HG03095 (cell line): ENCODE measurements around the gene JMJD1C.
A peak's percentile ranks its signal among the peaks of the same experiment; 100 is the strongest.
"Not testable (repeated sequence)": the region's sequence is repeated elsewhere in the genome, so short reads cannot be mapped to it uniquely, and the experiment has no call there.

Experiments used
- ATAC-seq: cut with Tn5 transposase; IDR thresholded peaks from one replicate; pipeline ENCODE4 v1.9.1; 2021; ENCODE audit warnings: moderate library complexity; ENCODE audit not compliant: unreplicated experiment

Gene JMJD1C, protein sequence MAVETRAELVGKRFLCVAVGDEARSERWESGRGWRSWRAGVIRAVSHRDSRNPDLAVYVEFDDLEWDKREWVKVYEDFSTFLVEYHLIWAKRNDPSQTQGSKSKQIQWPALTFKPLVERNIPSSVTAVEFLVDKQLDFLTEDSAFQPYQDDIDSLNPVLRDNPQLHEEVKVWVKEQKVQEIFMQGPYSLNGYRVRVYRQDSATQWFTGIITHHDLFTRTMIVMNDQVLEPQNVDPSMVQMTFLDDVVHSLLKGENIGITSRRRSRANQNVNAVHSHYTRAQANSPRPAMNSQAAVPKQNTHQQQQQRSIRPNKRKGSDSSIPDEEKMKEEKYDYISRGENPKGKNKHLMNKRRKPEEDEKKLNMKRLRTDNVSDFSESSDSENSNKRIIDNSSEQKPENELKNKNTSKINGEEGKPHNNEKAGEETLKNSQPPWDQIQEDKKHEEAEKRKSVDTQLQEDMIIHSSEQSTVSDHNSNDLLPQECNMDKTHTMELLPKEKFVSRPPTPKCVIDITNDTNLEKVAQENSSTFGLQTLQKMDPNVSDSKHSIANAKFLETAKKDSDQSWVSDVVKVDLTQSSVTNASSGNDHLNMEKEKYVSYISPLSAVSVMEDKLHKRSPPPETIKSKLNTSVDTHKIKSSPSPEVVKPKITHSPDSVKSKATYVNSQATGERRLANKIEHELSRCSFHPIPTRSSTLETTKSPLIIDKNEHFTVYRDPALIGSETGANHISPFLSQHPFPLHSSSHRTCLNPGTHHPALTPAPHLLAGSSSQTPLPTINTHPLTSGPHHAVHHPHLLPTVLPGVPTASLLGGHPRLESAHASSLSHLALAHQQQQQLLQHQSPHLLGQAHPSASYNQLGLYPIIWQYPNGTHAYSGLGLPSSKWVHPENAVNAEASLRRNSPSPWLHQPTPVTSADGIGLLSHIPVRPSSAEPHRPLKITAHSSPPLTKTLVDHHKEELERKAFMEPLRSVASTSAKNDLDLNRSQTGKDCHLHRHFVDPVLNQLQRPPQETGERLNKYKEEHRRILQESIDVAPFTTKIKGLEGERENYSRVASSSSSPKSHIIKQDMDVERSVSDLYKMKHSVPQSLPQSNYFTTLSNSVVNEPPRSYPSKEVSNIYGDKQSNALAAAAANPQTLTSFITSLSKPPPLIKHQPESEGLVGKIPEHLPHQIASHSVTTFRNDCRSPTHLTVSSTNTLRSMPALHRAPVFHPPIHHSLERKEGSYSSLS (N-terminal part only)

DNA sequence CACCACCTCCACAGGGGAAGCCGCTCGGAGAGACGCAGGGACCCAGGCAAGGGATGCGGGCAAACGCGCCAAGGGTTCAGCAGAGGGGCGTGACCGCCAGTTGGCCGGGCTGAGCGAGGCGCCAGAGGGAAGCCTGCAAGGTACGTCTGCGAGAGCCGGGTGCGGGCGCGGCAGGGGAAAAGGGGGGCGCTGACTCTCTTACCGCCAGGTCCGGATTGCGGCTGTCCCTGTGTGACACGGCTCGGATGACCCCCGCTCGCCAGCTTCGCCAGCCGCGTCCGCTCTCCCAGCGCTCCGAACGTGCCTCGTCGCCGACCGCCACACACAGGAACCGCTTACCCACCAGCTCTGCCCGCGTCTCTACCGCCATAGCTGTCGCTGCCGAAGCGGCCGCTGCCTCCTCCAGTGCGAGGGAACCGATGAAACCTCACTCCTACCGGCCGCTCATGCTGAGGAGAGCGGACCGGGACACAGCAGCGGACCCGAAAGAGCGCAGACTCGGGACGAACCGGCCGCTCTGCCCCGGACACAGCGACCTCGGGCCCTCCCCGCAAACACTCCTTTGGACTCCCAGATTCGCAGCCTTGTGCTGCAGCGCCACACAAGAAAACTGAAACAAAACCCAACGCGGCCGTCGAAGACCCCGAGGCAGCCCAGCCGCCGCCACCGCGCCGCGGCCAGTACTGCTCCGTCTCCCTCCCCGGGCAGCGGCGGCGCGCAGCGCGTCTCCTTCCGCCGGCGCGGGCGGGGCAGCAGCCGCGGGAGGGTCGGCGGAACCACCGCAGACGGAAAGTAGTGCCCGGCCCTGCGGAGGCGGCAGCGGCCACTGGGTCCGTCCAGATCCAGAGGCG, at the start of gene JMJD1C:
Gene JMJD1C (minus strand): TSS at position 685 of the 851 bp plus-strand sequence. CDS start 315 bp downstream, at position 370.
- ATAC-seq: peak; percentile 62

DNA sequence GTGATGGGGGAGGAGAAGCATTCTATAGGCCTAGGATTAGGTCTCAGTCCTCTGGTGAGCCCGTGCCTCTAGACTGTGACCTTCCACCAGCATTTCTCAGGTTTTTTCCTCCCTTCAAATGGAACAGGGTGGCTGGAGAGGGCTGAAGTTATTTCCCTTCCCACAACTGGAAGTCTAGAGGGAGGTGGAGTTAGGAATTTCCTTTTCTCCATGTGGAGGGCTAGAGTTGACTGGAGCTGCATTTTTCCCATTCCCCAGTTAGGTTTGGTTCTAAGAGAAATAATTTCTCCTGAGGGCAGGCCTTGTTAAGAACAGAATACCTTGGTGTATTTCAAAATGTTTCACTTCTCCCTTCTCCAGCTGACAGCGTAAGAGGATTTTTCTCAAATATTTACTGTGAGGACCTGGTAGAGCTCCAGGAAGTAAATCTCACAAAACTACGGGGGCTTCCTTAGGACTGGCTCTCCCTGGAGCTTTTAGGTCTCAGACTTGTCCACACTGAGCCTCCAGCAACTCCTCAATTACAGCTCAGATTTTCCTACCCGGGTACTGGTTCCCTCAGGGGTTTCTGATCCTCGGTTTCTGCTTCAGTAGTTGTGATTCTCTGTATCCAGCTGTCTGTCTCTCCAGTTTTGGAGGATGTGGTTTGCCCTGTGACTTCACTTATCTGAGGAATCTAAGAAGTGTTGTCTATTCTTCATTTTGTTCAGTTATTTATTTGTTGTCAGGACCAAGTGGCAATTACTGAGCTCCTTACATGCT, 49.4 kb upstream of the JMJD1C start:
- no peak for ATAC-seq

DNA sequence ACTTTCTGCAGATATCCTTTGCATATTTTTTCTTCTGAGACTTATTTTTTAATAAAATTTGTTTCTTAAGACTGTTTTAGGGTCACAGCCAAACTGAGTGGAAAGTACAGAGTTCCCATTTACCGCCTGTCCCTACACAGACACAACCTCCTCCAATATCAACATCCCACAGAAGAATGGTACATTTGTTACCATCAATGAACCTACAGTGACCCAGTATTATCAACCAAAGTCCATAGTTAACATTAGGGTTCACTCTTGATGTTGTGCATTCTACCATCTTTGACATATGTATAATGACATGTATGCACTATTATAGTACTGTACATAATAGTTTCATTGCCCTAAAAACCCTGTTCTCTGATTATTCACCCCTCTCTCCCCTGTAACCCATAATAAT, 40.8 kb upstream of the JMJD1C start:
- no peak for ATAC-seq

DNA sequence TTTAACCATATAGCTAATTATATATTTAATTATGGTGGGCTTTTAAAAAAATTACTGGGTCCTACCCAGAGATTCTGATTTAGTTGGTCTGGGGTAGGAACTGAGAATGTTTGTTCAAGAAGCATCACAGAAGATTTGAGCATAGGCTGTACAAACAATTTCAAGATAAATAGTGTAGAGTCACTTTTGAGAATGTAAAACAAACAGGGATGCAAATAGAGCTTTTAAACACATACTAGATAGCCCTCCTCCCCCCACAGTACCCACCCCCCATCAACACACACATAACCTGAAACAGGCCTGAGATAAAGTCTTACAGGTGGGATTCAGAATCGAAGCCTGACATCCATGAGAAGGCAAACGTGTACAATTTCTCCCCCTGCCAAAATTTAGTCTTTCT, 39.8 kb upstream of the JMJD1C start:
- ATAC-seq: no peak

DNA sequence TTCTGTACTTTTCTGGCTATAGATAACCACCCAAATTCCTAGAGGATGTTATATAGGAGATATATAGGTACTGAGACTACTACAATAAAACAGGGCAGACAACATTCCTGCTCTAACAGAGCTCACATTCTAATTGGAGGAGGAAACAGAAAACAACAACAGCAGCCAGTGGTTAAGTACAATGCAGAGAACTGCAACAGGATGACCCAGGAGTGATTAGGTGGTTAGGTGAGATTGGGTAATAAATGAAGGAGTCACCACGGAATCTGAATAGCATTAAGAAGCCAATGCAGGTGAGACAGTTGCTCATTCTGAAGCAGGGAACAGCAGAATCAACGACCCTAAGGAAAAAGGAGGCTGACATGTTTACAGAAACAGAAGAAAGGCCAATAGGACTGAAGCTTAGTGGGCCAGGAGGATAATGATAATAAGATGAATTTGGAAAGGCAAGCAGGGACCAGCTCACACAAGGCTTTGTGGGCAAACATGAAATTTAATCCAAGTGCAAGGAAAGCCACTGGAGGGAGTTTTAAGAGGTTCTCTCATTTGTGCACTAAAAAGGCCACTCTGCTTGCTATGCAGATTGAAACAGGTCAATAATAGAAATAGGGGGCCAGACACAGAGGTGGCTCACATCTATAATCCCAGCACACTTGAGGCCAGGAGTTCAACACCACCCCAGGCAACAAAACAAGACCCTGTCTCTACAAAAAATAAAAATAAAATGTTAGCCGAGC, 38.5 kb upstream of the JMJD1C start:
- no peak for ATAC-seq

DNA sequence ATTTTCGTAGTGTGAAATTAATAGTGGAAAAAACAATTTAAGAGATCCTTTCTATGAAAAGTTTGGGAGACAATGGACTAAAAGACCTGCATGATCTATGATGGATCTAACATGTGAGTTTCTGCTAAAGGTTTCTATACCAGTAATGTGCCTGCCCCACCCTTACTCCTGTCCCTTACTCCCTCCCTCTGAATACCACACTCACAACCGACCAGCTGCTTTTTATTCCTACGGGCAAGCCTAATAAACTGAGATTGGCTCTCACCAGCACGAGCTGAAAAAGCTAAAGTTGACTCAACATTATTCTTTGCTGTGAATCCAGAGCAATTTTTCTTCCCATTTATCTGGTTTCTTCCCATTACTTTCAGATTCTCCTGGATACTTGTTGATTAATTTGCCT, 37.6 kb upstream of the JMJD1C start:
- no peak for ATAC-seq

DNA sequence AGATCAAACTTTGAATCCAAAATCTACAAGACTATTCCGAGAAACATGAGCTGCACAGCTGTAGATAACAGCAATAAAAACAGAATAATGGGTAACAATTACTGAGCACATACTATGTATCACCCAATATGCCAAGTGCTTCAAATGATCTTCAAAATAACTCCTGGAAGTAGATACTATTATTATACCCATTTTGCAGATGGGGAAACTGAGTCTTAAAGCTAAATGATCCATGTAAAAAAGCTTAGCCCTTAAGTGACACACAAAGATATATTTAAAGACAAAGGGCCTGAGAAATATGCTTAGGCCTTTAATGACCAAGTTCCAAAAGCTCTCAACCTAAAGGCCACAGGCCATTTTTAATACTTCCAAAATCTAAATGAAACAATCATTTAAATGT, 37.1 kb upstream of the JMJD1C start:
- ATAC-seq: no peak

DNA sequence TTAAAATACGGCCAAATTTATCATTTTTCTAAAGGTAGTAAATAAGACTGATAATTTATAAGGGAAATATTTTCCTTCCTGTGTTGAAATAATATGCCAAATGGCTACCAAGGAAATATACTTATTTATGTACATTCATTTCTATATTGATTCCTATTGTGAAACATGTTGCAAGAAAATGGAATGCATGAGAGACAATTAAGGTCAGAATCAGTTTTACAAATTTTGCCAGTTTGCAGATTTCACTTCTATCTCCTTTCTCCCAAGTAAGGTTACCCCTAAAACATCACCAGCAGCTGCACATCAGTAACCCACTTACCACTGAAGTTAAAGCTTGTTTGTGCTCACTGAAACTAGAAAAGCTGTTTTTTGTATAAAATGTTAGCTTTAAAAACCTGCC, 36.2 kb upstream of the JMJD1C start:
- no peak for ATAC-seq

DNA sequence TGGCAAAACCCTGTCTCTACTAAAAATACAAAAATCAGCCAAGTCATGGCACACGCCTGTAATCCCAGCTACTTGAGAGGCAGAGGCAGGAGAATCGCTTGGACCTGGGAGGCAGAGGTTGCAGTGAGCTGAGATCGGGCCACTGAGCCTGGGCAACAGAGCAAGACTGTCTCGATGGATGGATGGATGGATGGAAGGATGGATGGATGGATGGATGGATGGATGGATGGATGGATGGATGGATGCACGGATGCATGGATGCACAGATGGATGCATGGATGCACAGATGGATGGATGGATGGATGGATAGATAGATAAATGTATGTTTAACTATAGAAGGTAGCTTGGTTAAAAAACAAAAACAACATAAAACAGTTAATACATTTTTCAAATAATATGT, 34.8 kb upstream of the JMJD1C start:
- not testable (repeated sequence) for ATAC-seq

DNA sequence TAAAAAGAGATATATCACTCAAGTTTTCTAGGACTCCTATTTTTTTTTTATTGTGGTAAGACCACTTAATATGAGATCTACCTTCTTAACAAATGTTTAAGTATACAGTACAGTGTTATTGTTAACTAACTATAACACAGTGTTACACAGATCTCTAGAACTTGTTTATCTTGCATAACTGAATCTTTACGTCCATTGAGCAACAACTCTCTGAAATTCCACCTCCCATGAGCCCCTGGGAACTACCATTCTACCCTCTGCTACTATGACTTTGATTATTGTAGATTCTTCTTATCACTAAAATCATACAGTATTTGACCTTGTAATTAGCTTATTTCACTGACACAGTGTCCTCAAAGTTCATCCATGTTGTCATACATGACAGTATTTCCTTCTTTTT, 32.9 kb upstream of the JMJD1C start:
- ATAC-seq: no peak

DNA sequence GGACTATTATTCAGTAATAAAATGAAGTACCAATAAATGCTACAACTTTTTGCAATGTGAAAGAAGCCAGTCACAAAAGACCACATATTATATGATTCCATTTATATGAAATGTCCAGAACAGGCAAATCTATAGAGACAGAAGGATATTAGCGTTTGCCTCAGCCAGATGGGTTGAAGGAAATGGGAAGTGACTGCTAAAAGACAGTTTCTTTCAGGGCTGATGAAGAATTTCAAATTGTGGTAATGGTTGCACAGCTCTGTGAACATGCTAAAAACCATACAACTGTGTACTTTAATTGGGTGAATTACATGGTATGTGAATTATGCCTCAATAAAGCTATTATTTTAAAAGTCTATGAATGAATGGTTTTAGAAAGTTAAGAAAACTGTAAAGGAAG, 31.5 kb upstream of the JMJD1C start:
- no peak for ATAC-seq

DNA sequence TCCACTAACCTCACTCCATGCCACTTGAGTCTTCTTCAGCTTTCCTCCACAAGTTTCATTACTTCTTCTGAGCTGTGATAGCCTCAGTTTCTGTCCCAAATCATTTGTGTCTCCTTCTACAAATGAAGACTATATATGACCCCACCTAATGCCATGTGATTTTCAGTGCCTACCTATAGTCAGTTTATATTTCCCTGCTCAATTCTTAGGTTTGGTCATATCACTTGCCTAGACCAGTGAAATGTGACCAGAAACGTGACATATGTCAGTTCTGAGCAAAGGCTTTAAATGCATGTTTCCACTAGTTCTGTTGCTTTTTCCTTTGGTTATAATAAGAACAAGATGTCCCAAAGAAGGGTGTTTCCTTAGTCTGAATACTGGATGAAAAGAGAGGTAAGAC, 30.8 kb upstream of the JMJD1C start:
- no peak for ATAC-seq

DNA sequence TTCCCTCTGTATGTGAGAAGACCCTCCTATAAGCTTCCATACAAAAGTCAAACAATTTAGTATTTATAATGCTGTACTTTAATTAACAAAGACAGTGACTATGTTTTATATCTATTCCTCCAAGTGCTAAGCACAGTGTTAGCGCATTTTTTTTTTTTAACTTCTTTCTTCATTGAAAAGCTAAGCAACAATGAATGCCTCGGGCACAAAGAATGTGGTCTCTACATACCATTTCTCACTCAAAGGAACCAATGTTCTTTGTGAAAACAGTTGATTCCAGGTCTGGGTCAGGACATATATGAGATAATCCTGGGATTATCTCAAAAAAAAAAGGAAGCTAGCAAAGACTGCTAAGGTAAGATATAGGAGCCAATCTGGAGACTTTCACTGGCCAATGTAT, 29.2 kb upstream of the JMJD1C start:
- ATAC-seq: no peak

DNA sequence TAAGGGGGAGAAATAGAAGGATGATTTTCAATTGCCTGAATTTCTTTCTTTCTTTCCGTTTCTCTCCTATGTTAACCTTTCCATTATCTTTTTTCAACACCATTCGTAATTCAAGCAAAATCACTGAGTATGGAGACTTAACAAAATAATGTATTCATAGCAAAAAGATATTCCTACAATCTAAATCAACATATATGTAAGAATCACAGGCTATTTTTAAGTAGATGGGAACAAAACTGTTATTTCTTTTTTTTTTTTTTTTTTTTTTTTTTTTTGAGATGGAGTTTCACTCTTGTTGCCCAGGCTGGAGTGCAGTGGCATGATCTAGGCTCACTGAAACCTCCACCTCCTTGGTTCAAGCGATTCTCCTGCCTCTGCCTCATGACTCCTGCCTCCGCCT, 27.2 kb upstream of the JMJD1C start:
- ATAC-seq: no peak

DNA sequence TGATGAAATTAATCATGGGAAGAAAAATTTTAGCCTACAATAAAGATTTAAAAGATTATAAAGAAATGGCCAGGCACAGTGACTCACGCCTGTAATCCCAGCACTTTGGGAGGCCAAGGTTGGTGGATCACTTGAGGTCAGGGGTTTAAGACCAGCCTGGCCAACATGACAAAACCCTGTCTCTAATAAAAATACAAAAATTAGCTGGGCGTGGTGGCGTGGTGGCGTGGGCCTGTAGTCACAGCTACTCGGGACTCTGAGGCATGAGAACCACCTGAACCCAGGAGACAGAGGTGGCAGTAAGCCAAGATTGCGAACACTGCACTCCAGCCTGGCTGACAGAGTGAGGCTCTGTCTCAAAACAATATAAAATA, 26.5 kb upstream of the JMJD1C start:
- ATAC-seq: not testable (repeated sequence)

DNA sequence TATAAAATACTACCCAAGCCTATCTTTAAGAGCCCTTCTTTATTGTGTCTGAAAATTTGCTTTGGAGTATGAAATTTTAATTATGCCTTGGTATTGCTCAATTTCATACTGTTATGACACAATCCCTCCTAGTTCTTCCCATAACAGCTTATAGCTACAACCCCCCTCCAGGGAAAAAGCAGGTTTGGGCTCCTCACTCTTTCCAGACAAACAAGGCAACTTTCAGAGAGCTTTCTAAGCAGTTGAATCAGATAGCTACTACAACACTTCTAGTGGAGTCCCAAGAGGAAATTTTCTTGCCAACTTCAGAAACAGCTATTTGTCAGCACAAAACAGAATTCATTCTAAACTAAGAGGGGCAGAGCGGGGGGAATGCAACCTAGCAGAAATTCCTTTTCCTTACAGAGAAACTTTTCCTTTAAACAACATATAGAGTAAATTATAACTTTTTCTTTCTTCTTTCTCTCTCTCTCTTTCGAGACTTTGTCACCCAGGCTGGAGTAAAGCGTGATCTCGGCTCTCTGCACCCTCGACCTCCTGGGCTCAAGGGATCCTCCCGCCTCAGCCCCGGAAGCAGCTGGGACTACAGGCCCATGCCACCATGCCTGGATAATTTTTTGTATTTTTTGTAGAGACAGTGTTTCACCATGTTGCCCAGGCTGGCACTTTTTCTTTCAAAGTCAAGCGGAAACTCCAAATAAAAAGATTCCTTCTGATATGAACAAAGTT, 26.0 kb upstream of the JMJD1C start:
- no peak for ATAC-seq

DNA sequence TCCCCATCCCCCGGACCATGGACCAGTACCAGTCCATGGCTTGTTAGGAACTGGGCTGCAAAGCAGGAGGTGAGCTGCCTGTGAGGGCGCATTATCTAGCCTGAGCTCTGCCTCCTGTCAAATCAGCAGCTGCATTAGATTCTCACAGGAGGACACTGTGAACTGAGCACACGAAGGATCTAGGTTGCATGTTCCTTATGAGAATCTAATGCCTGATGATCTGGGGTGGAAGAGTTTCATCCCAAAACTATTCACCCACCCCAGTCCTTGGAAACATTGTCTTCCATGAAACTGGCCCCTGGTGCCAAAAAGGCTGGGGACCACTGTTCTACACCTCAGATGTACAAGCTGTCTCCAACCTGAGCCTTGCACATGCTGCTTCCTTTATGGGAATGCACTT, 24.1 kb upstream of the JMJD1C start:
- no peak for ATAC-seq

DNA sequence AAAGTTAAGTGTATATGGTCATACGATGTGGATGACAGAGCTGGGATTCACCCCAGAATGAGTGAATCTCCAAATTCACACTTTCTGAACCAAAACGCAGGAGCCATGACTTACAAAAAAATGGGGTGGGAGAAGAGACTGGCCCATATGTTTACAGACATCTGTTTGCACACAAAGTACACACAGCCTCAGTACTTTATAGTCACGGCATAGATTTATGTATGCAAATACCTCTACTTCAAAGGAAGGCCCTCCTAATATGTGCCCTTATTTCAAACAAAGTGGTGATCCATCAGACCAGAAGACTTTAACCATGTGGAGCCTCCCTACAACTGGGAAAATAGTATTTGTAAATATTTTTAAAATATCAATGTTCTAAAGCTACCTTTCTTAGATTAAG, 22.2 kb upstream of the JMJD1C start:
- ATAC-seq: no peak
